Epithelial cell of alveolus of lung (primary cell): Measurements from ENCODE around the gene RALGAPA2. TPM values are rescaled to one million over a fixed set of nuclear protein-coding genes. Genes with fewer than 3 reads are reported as not detected.

ENCODE experiments used
- total RNA-seq: library from RNA; depleted of rRNA; stranded (reverse); fragments of >200 nt; gene quantifications from 2 replicates; pipeline ENCODE4 v1.2.1, GENCODE V29; 2015

The RALGAPA2 gene
- total RNA-seq, result 3.7 and 5.0 TPM in 2 replicates

DNA sequence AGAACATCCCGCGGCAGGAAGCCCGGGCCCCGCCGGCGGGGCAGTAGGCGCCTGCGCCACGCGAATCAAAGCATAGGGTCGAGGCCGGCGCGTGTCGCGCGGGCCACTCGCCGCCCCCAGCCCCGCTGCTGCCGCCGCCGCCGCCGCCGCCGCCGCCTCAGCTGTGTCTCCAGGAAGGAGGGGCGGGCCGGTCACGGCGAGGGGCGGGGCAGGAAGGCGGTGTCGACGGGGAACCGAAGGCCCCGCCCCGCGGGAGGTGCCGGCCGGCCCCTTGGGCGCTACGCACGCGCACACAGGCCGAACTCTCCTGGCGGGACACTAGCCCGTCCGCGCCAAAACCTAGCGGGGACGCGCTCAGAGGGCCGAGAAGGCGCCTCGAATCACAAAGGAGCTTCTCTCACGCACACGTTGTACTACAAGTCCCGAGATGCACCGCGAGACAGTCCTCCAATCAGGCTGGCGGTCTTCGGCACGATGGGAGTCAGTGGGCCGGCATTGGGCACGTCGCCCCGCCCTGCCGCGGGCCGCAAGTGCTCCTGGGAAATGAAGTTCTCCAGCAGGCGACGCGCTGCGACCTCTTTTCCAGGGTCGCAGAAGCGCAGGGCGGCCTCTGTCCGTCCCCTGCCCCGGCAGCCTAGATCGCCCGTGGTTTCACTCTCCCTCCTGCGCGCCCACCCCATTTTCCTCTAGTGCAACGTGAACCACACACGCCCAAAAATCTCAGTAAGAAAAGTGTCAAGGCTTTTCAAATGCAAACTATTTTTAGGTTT, at the start of gene RALGAPA2:
Gene RALGAPA2, minus strand, starts transcription at position 171 of the 770 bp plus-strand sequence. Its CDS starts 164 bp downstream, at position 7.

DNA sequence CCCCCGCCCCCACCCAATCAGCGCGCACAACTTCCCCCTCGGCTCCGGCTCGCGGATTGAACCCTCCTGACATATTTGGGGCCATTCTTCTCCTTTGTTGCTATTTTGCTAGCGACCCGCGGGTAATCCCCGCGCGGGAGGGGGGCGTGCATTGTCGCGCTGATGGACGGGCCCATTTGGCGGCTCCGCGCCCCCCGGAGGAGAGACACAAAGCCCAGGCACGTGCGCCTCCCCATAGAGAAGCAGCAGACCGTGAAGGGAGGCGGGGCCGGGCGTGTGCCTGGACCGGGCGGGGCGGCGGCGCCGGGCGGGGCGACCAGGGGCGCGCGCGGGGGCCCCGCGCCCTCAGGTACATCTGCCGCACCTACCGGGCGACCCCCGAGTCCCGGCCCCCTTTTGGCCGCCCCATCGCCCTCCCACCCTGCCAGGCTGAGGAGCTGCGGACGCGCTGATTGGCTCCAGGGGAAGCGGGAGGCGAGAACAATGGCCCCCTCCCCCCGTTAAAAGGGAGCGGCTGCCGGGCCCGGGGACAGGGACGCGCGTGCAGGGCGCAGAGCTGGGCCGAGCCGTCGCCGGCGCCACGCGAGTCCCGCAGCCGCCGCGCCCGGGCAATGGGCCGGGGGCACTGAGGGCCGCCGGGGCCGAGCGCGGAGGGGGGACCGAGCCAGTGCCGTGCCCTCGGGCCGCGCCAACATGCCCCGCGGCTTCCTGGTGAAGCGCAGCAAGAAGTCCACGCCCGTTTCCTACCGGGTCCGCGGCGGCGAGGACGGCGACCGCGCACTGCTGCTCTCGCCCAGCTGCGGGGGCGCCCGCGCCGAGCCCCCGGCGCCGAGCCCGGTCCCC, 344.6 kb downstream of the RALGAPA2 start, which contains the start of gene INSM1:
Gene INSM1, plus strand, starts transcription at position 530 of the 843 bp plus-strand sequence. Its CDS starts 164 bp downstream, at position 694.

